Measurements from ENCODE around the gene POU3F2.

POU3F2 gene

DNA sequence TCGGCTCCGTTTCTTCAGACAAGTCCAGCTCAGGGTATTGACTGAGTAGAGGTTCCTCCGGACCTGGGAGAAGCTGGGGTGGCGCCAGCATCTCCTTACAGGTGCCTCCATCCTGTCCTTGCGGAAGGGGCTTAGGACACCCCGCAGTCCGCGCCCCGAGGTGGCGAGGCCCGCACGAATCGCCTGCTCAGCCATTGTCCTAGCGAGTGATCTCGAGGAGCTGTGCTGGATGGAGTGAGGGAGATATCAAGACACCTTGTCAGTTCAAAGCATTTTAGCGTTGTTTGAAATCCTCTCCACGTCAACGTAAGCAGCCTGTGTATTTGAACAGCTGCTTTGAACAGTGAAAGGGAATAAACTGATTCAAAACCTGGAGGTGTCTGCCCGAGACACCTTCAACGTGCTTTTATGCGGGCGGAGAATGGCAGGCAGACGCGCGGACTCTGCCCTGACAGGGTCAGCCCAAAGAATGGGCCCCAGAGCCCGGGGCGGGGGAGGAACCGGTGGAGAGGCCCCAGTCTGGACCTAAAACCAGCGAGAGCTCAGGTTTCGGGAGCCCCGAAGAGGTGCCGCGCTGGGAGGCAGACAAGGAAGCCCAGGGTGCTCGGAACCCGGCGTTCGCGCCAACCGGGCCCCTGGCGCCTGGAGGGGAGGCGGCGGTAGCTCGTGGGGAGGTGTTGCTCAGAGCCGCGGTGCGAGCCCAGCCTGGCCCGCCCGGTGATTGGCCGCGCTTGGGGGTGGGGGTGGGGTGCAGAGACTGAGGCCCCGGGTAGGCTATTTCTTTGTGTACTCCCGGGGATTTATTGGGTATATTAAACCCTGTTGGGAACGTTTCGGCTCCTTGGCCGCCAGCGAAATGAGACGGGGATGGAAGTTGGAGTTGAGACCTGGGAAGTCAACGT is 3.1 kb upstream of the POU3F2 start:
- no peak for DNase-seq

DNA sequence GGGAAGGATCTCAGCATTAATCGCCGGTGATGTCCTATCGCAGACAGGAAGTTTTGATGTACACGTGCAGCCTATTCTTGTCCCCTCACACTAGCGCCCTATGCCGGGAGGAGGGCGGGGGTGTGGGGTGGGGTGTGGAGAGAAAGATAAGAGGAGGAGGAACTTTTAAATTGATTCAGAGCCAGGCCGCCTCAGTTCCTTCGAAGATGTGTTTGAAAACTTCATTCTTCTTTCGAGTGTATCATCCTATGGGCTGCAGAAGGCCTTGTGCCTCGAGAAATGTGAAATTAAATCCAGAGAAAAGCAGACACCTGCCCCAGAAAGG is 2.5 kb upstream of the POU3F2 start:
- DNase-seq: no peak

DNA sequence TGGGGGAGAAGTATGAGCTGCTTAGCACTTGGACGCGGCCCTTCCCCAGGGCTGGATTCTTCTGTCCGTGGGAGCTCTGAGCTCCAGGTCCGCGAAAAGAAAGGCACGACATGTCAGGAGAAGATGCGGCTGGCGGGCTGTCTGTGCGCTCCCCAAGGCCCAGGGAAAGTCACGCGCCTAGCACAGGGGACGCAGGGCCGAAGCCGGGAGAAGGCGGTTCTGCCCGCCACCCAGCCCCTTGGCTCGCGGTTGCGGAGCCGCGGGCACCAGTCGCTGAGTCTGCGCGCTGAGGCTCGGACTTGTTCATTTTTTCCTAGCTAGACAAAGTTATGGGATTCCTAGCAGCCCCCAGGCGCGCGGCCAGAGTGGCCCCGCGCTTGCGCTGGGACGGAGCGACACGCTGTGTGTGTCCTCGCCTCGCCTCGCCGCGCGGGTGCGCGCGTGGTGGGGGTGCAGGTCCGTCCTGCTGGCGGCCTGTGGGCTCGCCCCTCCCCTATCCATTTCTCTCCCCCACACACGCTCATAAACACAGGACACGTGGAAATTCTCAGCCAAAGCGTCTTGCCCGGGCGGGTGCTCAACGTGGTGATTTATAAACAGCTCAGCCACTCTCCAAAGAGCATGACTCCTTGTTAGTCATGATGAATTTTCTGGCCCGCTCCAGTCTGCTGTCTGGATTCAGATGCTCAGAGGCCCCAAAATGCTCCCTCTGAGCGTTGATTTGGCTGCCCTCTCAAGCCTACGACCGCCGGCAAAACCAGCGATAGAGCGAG is 1.9 kb upstream of the POU3F2 start:
- DNase-seq: no peak

DNA sequence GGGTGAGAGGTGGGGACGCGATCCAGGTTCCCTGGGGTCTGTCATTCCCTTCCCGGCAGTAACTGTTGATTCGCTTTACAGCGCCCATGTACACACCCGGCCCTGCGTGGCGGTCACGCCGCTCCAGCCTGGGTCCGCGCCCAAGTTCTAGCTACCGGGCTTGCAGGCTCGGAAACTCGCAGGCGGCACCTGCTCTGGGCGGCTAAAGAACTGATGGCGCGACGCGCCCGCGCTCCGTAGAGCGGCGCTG is 1.4 kb upstream of the POU3F2 start:
- no peak for DNase-seq

DNA sequence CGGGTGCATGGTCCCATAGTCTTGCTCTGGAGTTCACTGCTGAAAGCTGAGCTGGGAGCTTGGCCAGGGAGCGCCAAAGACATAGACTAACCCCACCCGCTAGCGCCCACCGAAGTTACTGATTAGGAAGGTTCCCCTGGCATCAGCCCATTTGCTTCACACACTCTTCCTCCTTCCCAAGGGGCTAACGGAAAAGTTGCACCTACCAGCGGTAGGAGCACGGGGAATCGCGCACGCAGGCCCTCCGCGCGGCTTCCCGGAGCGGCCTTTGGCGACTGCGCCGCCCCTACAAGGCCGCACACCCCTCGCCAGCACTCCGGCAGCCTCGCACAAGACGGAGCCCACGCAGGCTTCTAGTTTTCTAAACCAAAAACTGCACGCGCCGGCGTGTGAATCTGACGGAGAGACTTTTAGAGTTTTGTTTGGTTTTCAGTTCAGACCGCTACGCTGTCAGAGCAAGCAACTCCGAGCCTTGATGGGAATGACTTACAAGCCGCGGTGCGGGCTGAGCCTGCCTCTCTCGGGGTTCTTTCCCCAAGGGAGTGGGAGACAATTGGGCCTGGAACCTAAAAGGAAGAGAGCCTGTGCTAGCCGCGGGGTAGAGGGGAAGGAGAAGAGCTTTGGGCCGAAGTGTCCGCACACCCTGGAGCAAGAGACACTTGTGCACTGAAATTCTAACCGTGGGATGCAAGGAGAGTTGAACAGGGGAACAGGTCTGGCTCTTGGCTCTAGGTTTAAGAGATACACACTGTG is 891 bp upstream of the POU3F2 start:
- no peak for DNase-seq

DNA sequence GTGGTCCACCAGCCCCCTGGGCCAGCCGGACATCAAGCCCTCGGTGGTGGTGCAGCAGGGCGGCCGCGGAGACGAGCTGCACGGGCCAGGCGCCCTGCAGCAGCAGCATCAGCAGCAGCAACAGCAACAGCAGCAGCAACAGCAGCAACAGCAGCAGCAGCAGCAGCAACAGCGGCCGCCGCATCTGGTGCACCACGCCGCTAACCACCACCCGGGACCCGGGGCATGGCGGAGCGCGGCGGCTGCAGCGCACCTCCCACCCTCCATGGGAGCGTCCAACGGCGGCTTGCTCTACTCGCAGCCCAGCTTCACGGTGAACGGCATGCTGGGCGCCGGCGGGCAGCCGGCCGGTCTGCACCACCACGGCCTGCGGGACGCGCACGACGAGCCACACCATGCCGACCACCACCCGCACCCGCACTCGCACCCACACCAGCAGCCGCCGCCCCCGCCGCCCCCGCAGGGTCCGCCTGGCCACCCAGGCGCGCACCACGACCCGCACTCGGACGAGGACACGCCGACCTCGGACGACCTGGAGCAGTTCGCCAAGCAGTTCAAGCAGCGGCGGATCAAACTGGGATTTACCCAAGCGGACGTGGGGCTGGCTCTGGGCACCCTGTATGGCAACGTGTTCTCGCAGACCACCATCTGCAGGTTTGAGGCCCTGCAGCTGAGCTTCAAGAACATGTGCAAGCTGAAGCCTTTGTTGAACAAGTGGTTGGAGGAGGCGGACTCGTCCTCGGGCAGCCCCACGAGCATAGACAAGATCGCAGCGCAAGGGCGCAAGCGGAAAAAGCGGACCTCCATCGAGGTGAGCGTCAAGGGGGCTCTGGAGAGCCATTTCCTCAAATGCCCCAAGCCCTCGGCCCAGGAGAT is 1.0 kb downstream of the POU3F2 start:
- DNase-seq: no peak

DNA sequence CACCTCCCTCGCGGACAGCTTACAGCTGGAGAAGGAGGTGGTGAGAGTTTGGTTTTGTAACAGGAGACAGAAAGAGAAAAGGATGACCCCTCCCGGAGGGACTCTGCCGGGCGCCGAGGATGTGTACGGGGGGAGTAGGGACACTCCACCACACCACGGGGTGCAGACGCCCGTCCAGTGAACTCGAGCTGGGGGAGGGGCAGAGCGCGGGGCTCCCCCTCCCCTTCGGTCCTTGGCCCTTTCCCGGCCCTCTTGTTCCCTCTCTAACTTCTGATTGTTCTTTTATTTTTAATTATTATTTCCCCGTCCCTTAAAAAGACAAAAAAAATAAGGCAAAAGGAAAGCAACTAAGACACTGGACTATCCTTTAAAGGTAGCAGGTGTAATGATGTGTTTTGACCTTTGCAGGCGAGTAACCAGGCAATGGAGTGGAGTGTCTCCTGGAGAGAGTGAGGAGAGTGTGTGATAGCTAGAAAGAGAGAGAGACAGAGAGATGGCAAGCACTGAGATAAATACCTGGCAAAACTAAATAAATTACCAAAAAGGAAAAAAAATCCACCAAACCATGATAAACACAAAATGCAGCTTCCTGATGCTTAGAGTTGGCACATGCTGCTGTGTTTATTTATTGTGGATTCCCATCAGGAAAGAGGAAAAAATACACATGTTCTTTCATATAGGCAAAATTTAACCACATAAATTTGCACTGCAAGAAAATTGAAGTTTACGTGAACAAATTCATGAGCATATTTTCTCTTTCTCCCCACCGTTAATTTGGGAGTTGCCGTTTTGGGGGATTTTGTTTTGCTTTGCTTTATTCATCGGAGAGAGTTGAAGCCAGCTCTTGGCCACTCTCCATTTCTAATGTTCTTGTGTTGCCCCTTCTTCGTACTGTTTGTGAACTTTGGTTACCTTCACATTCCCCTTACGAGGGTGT is 1.9 kb downstream of the POU3F2 start:
- DNase-seq: no peak

DNA sequence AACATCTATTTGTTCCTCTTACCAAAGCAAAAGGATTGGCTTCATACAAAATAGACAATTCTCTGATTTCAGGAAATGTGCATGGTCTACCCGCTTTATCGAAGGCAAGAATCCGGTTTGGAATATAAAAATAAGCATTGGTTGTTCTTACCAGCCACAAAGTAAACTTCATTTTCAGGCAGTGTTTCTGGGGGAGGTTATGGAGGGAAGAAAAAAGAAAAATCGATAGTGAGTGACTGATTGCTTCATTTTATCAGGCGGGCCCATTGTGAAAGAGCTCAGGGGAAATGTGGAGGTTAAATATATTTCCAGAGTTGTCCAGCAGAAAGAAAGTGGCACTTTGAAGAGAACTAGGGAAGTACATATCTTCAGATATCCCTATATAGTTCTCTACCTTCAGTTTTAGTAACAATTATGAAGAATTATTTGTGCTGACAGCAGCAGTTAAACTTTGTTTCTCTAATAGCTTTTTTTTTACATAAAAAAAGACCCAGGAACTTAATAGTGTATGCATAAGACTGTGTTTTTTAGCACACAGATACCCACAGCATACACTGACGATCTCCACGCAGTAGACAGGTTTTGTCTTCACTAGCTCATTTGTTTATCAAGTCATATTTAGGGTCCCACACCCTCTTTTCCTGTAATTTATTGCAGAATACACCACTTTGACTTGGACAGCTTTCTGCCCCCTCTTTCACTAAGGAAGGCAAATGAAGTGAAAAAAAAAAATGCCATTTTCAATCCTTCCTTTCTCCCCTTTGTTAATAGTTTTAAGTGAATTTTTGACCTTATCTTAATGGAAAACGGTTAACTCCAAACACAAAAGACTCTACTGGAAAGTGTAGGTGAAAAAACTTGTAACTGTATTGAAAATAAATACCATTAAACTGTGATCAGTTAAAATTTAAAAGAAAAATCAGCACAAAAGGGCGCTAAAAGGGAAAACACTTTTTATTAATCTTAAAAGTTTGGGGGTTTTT is 2.9 kb downstream of the POU3F2 start:
- DNase-seq: no peak

DNA sequence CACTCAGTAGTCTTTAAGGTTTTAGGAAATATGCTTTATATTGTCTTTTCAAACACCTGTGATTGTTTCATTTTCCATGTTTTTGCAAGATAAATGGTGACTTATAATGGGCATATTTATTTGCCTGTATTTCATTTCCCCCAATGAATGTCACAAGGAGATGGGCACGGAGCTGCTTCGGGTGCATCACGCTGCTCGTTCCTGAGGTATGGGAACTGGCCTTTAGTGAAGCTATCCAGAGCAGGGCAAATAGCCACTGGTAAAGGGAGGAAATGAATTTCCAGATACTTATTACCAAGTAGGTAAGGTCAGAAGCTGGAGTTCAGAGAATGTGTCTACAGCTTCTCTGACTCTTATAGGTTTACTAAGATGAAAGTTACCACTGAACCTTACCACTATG is 3.7 kb downstream of the POU3F2 start:
- DNase-seq: no peak

DNA sequence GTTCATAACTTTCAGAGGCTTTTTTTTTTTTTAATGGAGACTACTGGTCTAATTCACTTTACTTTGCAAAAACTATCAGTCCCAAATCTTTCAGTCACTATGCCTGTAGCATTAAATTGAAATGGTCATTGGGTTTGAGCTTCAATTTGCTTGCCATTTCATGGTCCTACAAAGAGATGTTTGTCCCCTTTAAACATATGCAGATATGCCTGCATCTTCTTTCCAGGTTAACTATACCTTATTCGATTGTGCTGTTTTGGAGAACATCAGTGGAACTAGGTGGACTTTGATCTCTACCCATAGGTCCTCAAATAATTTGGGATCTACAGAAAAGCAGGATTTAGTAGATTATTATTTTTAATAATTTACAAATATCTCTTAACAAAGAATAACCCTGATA is 4.6 kb downstream of the POU3F2 start:
- DNase-seq: no peak

DNA sequence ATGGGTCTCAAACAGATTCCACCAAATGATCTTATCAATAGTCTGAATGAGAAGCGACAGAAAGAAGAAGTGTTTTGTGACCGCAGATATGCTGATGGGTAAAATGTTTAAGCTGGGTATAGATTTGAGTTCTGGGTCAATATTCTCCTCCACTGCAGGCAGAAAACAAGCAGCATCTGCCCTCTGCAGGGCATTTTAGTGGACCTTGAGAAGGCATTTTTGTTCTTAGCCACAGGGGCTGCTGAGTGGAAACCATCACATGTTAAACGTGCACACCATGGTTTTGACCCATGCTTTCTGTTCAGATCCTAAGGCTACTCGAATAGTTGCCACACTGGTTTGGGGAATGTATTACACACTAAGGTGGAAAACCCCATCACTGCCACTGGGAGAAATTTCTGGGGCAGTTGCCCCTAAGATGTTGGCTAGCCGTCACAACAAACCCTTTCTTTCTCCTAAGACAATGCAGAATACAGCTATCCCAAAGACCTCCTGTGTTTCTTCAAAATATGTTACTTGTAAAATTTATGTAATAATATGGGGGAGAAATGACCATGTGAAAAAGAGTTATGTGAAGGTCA is 5.5 kb downstream of the POU3F2 start:
- no peak for DNase-seq

DNA sequence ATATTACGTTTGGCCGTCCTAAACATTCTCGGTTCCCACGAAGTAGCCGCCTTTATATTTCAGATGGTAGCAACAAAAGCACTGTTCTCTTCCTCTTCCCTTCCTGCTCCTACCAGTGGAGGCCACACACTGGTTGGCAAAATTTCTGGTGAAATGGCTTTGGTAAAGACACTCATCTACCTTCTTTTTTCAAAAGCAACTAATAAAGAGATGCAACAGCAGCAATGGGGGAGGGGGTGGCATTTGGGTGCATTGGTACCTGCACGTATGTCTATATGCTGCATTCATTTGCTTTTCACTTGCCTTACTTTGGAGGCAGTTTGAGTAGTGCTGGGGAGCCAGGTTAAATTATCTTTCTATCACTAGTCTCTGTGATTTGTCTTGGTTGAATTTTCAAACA is 6.0 kb downstream of the POU3F2 start:
- DNase-seq: no peak

DNA sequence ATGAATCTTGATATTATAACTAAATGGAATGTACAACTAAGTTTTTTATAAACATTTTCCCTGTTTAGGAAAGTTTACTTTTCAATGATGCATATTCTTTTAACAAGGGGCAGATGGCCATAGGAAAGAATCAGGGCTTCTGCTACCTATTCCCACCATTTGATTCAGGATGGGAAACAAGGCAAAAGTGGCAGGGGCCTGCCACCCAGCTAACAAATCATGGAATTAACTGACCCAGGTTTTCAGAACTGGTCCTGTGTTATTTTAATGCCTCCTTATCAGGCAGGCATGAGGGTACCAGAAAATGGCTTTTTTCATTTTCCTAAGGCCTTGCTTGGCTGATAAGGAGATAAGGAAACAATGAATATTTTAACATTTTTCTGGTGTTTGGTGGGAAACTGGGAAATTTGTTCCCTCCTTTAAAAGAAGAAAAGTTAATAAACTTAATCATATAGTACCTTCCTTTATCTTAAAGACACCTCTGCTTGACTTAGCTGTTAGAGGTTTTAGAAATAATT is 6.7 kb downstream of the POU3F2 start:
- no peak for DNase-seq

DNA sequence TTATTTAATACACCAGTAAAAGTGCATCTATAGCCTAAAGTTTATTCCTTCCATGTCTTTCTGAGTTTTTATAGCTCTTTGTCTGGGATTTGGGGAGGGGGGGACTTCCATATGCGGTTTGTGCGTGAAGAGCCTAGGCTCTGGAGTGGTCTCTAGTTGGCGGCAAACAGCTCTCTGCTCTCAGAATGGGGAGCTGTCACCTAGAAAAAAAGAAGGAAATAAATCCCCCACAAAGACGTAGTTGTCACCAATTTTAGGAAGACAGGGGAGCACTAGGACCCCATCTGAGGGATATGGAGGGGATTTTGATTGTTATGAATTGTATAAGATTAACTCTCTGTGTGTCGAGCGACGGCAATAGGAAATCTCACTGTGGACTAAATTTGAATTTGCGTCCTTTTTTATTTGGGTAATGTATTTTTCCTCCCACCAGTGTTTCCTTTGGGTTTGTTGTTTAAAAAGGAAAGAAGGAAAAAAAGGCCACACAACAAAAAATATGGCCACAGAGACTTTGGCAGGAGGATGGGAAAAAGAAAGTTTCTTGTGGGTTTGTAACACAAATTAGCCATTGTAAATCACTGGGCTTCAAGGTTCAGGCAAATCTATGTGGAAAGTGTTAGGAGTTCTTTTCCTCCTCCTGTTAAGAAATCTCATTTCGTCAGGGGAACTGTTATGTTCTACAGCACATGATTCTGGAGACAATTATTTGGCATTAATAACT is 7.4 kb downstream of the POU3F2 start:
- no peak for DNase-seq

DNA sequence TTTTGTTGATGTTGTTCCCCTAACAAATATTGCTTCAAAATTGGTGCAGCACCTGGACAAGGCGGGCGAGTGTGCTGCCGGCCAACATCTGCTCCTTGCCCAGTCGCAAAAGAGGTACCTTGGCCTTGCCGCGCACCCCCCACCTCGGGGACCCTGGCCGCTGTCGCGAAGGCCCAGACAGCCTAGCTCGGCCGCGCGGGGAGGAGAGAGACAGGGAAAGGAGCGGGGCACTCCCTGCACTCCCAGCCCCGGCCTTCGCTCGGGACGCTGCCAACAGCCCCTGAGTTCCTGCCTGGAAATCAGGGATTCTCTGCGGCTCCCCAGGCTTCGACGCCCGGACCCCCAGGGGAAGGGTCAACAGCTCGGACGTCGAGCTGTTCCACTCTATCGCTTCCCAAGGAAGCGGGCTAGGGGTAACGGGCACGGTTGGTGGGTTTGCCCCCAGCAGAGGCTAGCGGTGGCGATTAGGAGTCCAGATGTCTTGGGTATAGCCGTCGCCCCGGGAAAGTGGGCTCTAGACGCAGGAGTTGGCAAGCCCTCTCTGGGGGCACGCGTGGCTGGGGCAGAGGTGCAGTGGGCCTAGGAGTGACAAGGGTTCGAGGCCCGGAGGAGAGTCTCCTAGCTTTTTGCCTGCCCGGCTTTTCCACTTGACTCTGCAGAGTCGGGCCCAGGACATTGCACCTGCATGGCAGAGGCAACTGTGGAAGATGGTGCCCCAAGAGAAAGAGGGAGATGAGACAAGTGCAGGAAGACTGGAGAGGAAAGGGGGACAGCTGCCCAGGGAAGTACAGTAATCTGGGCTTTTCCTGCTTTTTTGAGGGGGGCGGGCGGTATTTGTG is 8.2 kb downstream of the POU3F2 start:
- DNase-seq: no peak

DNA sequence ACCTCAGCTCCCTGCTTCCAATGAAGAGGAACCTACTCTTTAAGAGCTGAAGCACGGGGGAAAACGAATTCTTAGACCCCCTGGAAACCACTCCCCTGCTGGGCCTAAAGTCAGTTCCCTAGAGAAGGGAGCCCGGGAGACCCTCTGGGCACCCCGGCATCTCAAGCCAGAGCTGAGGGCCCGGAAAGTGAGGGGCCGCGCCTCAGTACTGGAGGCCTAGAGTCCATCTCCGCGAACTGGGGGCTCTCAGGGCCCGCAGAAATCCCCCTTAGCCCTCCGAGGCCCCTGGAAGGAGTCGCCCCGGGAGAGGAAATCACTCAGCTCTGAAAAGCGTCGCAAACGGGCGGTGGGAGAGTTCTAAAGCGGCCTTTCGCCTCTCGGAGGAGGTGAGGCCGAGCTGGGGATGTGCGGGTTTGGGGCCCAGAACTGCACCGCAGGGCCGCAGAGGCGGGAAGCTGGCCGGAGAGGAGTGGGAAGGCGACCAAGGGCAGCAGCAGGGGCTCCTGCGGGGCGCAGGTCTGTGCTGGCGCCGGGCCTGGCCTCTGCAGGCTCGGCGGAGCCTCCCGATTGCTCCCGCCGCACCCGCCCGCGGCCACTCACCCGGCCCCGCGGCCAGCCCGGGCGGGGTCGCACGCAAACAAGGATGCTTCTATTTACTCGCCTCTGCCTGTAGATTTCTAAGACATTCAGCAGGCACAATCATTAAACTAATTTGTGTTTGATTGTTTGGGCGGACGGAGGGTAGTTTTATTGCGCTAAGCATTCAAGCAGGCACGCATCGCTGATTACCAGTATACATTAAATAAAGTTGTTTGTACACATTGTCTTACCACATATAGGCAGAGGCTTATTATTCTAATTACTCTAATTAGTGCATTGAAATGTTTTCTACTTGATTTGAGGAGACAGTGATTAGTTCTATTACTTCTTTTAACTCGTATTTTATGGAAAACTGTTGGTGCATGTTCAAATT is 9.2 kb downstream of the POU3F2 start:
- no peak for DNase-seq

Data from NK-92 treated with Interleukin-12 subunit alpha and Interleukin-12 subunit beta, amount 100 ng/mL, for 24 hours (cell line).